Spleen (tissue), 11 donors: ENCODE data around the gene ATP8A2. TPM values are rescaled to one million over a fixed set of nuclear protein-coding genes. Genes with fewer than 3 reads are reported as not detected.

ENCODE experiments used
- DNase-seq: peaks from one replicate; pipeline ENCODE4 v3.0.0-alpha.2; 2020
- H3K27ac ChIP-seq, 8 donors: fragments of 200-600 bp; sonication (generic) in 7 of 8; 1 replicate in 4 of 8; 2 replicates in 4 of 8; pipeline versions ENCODE4 v1.5.0 to v1.8.0; 2016 to 2021; ENCODE audit warnings: inconsistent platforms in 4 of 8, mild to moderate bottlenecking in 4 of 8, moderate library complexity in 1 of 8
- H3K27me3 ChIP-seq, 7 donors: fragments of 200-600 bp; sonication (generic) in 6 of 7; replicated peaks in 1 of 7; 1 replicate in 4 of 7; 2 replicates in 3 of 7; pipeline versions ENCODE4 v1.5.0 to v1.8.0; 2016 to 2021; ENCODE audit warnings: inconsistent platforms in 3 of 7, mild to moderate bottlenecking in 1 of 7
- H3K36me3 ChIP-seq, 6 donors: fragments of 200-600 bp; sonication (generic) in 5 of 6; 1 replicate in 4 of 6; 2 replicates in 2 of 6; pipeline versions ENCODE4 v1.5.0 to v1.8.0; 2016 to 2021; ENCODE audit warnings: inconsistent platforms in 2 of 6
- H3K4me1 ChIP-seq, 6 donors: fragments of 200-600 bp; sonication (generic) in 5 of 6; 1 replicate in 3 of 6; 2 replicates in 3 of 6; pipeline versions ENCODE4 v1.5.0 to v1.8.0; 2016 to 2021; ENCODE audit warnings: inconsistent platforms in 3 of 6
- H3K4me3 ChIP-seq, 8 donors: fragments of 200-600 bp; sonication (generic) in 7 of 8; 1 replicate in 4 of 8; 2 replicates in 4 of 8; pipeline versions ENCODE4 v1.5.0 to v1.8.0; 2016 to 2021; ENCODE audit warnings: inconsistent platforms in 4 of 8, mild to moderate bottlenecking in 4 of 8, moderate library complexity in 2 of 8
- H3K9me3 ChIP-seq, 8 donors: fragments of 200-600 bp; sonication (generic) in 7 of 8; 1 replicate in 4 of 8; 2 replicates in 4 of 8; pipeline versions ENCODE4 v1.5.0 to v1.8.0; 2016 to 2021; ENCODE audit warnings: inconsistent platforms in 4 of 8
- CTCF ChIP-seq, 11 experiments: fragments of 200-600 bp in 7 of 11; fragments of 450-650 bp in 4 of 11; sonication (generic) in 4 of 11; IDR thresholded peaks in 8 of 11; conservative IDR thresholded peaks in 3 of 11; 1 replicate in 7 of 11; 2 replicates in 4 of 11; pipeline versions ENCODE4 v1.4.0 to v1.8.0; 2016 to 2021; ENCODE audit warnings: antibody characterized with exemption in 11 of 11, inconsistent platforms in 4 of 11, mild to moderate bottlenecking in 1 of 11
- POLR2A ChIP-seq, 3 donors: fragments of 450-650 bp; IDR thresholded peaks; one replicate each; pipeline ENCODE4 v1.5.1; 2017; ENCODE audit warnings: antibody characterized with exemption in 3 of 3, mild to moderate bottlenecking in 1 of 3
- POLR2AphosphoS5 ChIP-seq, 3 donors: sonication (generic); formaldehyde crosslinking; IDR thresholded peaks; one replicate each; pipeline ENCODE4 v1.5.1; 2017; ENCODE audit warnings: antibody characterized with exemption in 3 of 3
- WGBS, 5 donors: extraction: QIAGEN DNeasy Blood & Tissue Kit in 3 of 5; methylation state at CpG; one replicate each; pipeline versions ENCODE4 v1.1.5 to v1.1.7; 2013 to 2018; 5-methylcytosine and 5-hydroxymethylcytosine counted together
- intact Hi-C: fragments of 100-400 bp; cut with DNase I; formaldehyde crosslinking; loops from one replicate; pipeline ENCODE4 v1.15.0; 2023; ENCODE audit warnings: low total_unique reads
- polyA plus RNA-seq, 3 donors: library from polyadenylated mRNA; stranded (reverse); fragments of 200-250 nt; gene quantifications; one replicate each; pipeline ENCODE4 v1.2.1, GENCODE V29; 2013
- total RNA-seq, 7 donors: library from RNA; depleted of rRNA in 3 of 7; stranded (reverse); fragments of >200 nt in 3 of 7; fragmentation: NEBNext Ultra II Directional in 4 of 7; extraction: Animal tissue kit (Norgen Biotek cat#: 25700) in 4 of 7; gene quantifications; one replicate each; pipeline versions ENCODE4 v1.1.0 to v1.2.1, GENCODE V29; 2016 to 2021
- donor health status: healthy with polysubstance abuse.
- donor health status: DM: no; HTN: no; CAD: no; lungs with moderate emphysema.
- donor health status: DM: no; HTN: no; CAD: no.
- donor health status: Bipolar disorder and iron deficiency.
- donor health status: healthy.
- donor health status: DM: no; HTN: no; CAD: no.
- donor health status: DM: yes; HTN: yes; CAD: no.

The ATP8A2 gene
- total and polyA plus RNA-seq, 10 donors, result 0.09 to 0.46 (median 0.25) TPM

- intact Hi-C loops, result no loop called here
- no peaks in the 10 kb centered on the region for H3K27me3 ChIP-seq
- H3K4me3 ChIP-seq, result no peak overlapping the region
These were observed 330.6 kb downstream of the ATP8A2 start for GRCh38 chr13:25702386-25702785.

GRCh38 chr13:25707726-25708125 is 336.0 kb downstream of the ATP8A2 start:
- H3K27me3 ChIP-seq, result peaks cover 0 to 4% (median 0%) of the 10 kb centered on the region in 7 donors
- H3K4me1 ChIP-seq, result no peaks in the 10 kb centered on the region
- H3K36me3 ChIP-seq, result no peaks in the 10 kb centered on the region
- no peak overlapping the region for H3K4me3 ChIP-seq
- no peak for DNase-seq
- H3K27ac ChIP-seq, result no peak overlapping the region
- TF ChIP-seq CTCF (IDR thresholded peaks at IDR 0.05 in 8 of 11, conservative IDR thresholded peaks at IDR 0.05 in 3 of 11) (no peak), POLR2AphosphoS5 (IDR thresholded peaks at IDR 0.05) (no peak), POLR2A (IDR thresholded peaks at IDR 0.05) (no peak)
- 76 to 88% (median 82%) methylated on average over 1 of the region's 1 CpG for WGBS, 5 donors
- intact Hi-C loops, result no loop called here
- H3K9me3 ChIP-seq, result no peaks in the 10 kb centered on the region

More at GRCh38 chr13:25702386-25702785, 330.6 kb downstream of the ATP8A2 start:
- TF ChIP-seq POLR2A (IDR thresholded peaks at IDR 0.05), result no peak
- no peak for TF ChIP-seq CTCF (IDR thresholded peaks at IDR 0.05 in 8 of 11, conservative IDR thresholded peaks at IDR 0.05 in 3 of 11)
- TF ChIP-seq POLR2AphosphoS5 (IDR thresholded peaks at IDR 0.05), result no peak
- H3K27ac ChIP-seq, result no peak overlapping the region
- WGBS, 5 donors, result 75 to 92% (median 84%) methylated on average over 2 of the region's 2 CpGs
- no peaks in the 10 kb centered on the region for H3K36me3 ChIP-seq
- H3K4me1 ChIP-seq, result no peaks in the 10 kb centered on the region
- no peaks in the 10 kb centered on the region for H3K9me3 ChIP-seq
- DNase-seq, result no peak

GRCh38 chr13:25708268-25708667 is 336.5 kb downstream of the ATP8A2 start:
- Histone ChIP-seq H3K9me3 (no peaks in the 10 kb centered on the region), H3K27ac (no peak overlapping the region), H3K27me3 (peaks cover 0 to 4% (median 0%) of the 10 kb centered on the region in 7 donors), H3K4me1 (no peaks in the 10 kb centered on the region), H3K36me3 (no peaks in the 10 kb centered on the region), H3K4me3 (no peak overlapping the region)
- no peak for DNase-seq
- TF ChIP-seq CTCF (IDR thresholded peaks at IDR 0.05 in 8 of 11, conservative IDR thresholded peaks at IDR 0.05 in 3 of 11) (no peak), POLR2A (IDR thresholded peaks at IDR 0.05) (no peak)
- 76 to 85% (median 81%) methylated on average over 1 of the region's 1 CpG for WGBS, 5 donors
- intact Hi-C loops, result no loop called here

GRCh38 chr13:25709088-25709487 is 337.3 kb downstream of the ATP8A2 start:
- intact Hi-C loops, result no loop called here
- Histone ChIP-seq H3K9me3 (no peaks in the 10 kb centered on the region), H3K36me3 (no peaks in the 10 kb centered on the region), H3K27me3 (peaks cover 0 to 4% (median 0%) of the 10 kb centered on the region in 7 donors), H3K4me3 (no peak overlapping the region), H3K27ac (no peak overlapping the region), H3K4me1 (no peaks in the 10 kb centered on the region)
- TF ChIP-seq POLR2AphosphoS5 (IDR thresholded peaks at IDR 0.05) (no peak), CTCF (IDR thresholded peaks at IDR 0.05 in 8 of 11, conservative IDR thresholded peaks at IDR 0.05 in 3 of 11) (no peak), POLR2A (IDR thresholded peaks at IDR 0.05) (no peak)
- WGBS, 5 donors, result 77 to 88% (median 86%) methylated on average over 2 of the region's 2 CpGs
- no peak for DNase-seq
